HG02884 (cell line): Measurements from ENCODE around the gene NTM.

ENCODE experiments used
- ATAC-seq: cut with Tn5 transposase; IDR thresholded peaks from one replicate; pipeline ENCODE4 v1.9.1; 2021; ENCODE audit warnings: mild to moderate bottlenecking, moderate library complexity; ENCODE audit not compliant: unreplicated experiment

Gene NTM

GRCh38 chr11:131695889-131696429 is 325.5 kb downstream of the NTM start:
- no peak for ATAC-seq

- ATAC-seq = no peak
Observed at GRCh38 chr11:131696690-131697089, 326.3 kb downstream of the NTM start.

- ATAC-seq = no peak
Observed at GRCh38 chr11:131703311-131703710, 332.9 kb downstream of the NTM start.

- ATAC-seq = no peak
Observed at GRCh38 chr11:131704682-131705081, 334.3 kb downstream of the NTM start.

- no peak for ATAC-seq
Observed at GRCh38 chr11:131710511-131710910, 340.1 kb downstream of the NTM start.

GRCh38 chr11:131712897-131713296 is 342.5 kb downstream of the NTM start:
- ATAC-seq = no peak

GRCh38 chr11:131713529-131714134 is 343.2 kb downstream of the NTM start:
- ATAC-seq = no peak

GRCh38 chr11:131717616-131718015 is 347.2 kb downstream of the NTM start:
- no peak for ATAC-seq

GRCh38 chr11:131723088-131723487 is 352.7 kb downstream of the NTM start:
- ATAC-seq = no peak

GRCh38 chr11:131724436-131724975 is 354.1 kb downstream of the NTM start:
- ATAC-seq = no peak

- no peak for ATAC-seq
Observed at GRCh38 chr11:131734871-131735270, 364.5 kb downstream of the NTM start.

- ATAC-seq = no peak
Observed at GRCh38 chr11:131737357-131737756, 366.9 kb downstream of the NTM start.

- no peak for ATAC-seq
Observed at GRCh38 chr11:131739243-131739882, 368.9 kb downstream of the NTM start.

GRCh38 chr11:131744847-131745246 is 374.4 kb downstream of the NTM start:
- no peak for ATAC-seq

- ATAC-seq = no peak
Observed at GRCh38 chr11:131745405-131745804, 375.0 kb downstream of the NTM start.

GRCh38 chr11:131746201-131746600 is 375.8 kb downstream of the NTM start:
- ATAC-seq = no peak

GRCh38 chr11:131748151-131749050 is 378.0 kb downstream of the NTM start:
- ATAC-seq = peak; percentile 74

- ATAC-seq = no peak
Observed at GRCh38 chr11:131749101-131749500, 378.7 kb downstream of the NTM start.

GRCh38 chr11:131750152-131750551 is 379.7 kb downstream of the NTM start:
- no peak for ATAC-seq

- no peak for ATAC-seq
Observed at GRCh38 chr11:131750692-131751091, 380.3 kb downstream of the NTM start.

GRCh38 chr11:131754671-131755070 is 384.3 kb downstream of the NTM start:
- no peak for ATAC-seq
